ENCODE results near the gene TMEM44.

DNA sequence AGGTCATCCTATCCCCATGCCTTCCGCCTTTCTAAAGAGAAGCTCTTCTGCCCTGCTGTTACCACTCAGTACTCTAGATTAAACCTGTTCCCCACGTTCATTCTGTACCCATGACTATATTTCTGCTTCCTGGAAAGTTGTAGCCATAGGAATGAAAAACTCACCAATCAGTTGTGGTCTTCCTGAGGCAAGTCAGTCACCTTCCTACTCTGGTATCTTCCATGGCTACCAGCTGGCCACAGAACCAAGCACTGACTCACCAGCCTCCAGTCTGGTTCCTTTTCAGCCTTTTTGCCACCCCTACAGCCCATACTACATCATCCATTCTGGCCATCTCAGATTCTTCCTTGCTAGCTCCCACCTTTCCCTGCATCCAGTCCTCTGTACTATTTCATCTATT is 46.4 kb downstream of the TMEM44 start:
- peak; percentile 35 for TF ChIP-seq POLR2AphosphoS5 (IDR thresholded peaks at IDR 0.05; ENCODE audit: insufficient read depth, low read depth, low read length)
- TF ChIP-seq, protein P1, sequence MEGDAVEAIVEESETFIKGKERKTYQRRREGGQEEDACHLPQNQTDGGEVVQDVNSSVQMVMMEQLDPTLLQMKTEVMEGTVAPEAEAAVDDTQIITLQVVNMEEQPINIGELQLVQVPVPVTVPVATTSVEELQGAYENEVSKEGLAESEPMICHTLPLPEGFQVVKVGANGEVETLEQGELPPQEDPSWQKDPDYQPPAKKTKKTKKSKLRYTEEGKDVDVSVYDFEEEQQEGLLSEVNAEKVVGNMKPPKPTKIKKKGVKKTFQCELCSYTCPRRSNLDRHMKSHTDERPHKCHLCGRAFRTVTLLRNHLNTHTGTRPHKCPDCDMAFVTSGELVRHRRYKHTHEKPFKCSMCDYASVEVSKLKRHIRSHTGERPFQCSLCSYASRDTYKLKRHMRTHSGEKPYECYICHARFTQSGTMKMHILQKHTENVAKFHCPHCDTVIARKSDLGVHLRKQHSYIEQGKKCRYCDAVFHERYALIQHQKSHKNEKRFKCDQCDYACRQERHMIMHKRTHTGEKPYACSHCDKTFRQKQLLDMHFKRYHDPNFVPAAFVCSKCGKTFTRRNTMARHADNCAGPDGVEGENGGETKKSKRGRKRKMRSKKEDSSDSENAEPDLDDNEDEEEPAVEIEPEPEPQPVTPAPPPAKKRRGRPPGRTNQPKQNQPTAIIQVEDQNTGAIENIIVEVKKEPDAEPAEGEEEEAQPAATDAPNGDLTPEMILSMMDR (IDR thresholded peaks at IDR 0.05; ENCODE audit: extremely low read depth in 1 of 2, insufficient read depth in 1 of 2, low read depth in 1 of 2, low read length in 2 of 2) = no peak
